Stimulated activated CD4-positive, alpha-beta T cell treated with anti-CD3 and anti-CD28 coated beads, Interleukin-12 subunit alpha, Interleukin-12 subunit beta, amount 100 ng/mL, for 4 hours (primary cell): ENCODE measurements around the gene FAM171A2.
"Not testable (repeated sequence)": the region's sequence is repeated elsewhere in the genome, so short reads cannot be mapped to it uniquely, and the experiment has no call there.

Experiments
- DNase-seq: peaks from one replicate; pipeline ENCODE4 v3.0.0-alpha.2; 2020

FAM171A2 gene

DNA sequence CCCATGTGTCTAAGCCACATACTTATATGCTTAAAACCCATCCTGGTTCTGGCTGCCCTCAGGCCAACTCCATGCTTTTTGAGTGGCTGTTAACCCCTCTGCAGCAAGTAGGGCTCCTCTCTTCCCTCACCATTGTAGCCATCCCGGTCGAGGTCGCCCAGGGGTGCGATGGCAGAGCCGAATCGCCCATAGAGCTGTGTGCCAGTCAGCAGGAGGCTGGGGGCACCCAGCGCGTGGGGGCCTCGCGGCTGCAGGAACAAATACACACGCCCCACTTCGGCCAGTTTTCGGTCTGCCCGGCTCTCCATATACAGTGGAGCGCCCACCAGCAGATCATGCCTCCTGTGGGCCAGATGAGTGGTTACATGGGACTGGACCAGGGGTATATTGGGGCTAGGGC, 19.7 kb upstream of the FAM171A2 start:
- no peak for DNase-seq

DNA sequence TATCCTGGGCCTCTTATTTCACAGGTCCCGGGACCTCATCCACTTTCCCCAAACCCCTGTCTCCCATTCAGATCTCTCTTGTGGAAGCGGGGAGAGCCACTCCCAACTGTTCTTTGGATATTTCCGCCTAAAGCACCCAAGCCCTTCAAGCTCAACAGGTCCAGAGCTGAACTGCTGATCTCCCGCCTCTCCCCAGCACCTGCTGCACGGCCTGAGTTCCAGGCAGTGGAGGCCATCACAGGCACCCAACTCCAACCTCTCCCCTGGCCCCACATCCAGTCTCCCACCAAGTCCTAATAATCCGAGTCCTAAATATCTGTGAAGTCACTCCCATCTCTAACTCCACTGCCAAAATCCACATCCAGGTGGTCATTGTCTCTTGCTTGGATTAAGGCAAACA, 19.3 kb upstream of the FAM171A2 start:
- DNase-seq = no peak

DNA sequence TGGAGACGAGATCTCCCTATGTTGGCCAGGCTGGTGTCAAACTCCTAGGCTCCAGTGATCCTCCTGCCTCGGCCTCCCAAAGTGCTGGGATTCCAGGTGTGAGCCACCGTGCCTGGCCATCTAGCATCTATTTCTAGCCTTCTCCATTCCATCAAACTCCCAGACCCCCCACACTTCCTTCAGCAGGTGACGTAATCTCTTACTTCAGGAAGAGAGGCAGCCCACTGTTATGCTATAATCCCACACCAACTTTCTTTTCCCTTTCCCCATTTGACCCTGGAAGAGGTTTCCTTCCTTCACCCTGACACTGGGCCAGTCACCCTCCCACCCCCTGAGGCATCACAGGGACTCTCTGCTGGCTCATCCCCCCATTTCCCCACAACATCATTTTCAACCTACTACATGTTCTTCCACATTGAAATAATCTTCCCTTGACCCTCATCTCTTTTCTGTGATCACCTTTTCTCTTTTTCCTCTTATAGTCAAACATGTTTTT, 18.2 kb upstream of the FAM171A2 start:
- DNase-seq = no peak

DNA sequence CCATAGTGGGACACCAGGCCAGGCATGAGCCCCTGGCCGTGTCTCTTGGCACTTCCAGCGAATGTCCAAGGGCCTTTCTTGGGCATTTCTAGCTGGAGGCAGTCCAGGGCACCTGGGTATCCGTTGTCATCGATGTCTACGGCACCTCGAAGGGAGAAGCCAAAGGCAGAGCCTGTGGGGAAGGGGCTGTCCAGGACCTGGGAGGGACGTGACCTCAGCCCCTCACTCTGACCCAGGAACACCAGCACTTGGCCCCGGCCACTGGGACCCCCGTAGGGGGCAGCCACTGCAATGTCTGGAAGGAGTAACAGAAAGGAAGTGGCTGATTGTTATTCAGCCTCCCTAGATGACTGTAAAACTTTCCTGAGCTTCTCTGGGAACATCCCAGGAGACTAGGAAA, 17.1 kb upstream of the FAM171A2 start:
- DNase-seq = no peak

DNA sequence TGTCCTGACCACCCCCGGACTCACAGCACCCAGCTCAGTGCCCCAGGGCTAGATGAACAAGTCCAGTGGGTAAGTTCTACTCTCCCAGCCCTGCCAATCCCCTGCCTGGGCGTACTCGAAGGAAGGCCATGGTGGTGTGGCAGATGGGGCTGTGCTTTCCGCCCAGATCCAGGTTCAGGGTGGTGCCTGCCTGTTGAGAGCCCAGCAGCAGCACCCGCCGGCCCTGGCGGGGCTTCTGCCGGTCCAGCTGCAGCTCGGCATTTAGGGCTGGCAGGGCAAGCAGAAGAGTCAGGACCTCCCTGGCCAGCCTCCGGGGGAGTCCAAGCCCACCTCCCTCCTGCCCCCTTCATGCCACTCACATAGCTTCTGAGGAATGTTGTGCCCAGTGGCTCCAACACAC, 16.2 kb upstream of the FAM171A2 start:
- no peak for DNase-seq

DNA sequence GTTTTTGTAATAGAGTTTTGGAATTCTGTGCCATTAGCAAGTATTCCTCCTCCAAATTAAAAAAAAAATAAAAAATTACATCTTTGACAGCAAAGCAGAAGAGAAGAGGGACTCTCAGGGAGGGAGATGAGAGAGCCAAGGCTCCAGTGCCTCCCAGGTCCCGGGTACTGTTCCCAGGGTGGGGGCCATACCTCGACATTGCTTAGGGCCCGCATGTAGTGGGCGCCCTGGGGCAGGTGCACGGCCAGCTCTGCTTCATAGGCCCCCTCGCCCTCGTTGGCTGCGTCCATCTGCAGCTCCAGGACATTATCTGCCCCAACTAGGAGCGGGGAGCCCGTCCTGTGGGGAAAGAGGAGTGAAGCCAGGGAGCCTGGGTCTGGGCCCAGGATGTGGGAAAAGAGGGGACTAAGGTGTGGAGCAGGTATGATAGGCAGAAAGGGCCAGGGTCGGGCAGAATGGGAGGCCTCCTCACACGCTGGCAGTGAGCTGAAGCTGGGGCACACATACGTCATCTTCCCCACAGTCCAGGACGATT, 14.6 kb upstream of the FAM171A2 start:
- DNase-seq = no peak

DNA sequence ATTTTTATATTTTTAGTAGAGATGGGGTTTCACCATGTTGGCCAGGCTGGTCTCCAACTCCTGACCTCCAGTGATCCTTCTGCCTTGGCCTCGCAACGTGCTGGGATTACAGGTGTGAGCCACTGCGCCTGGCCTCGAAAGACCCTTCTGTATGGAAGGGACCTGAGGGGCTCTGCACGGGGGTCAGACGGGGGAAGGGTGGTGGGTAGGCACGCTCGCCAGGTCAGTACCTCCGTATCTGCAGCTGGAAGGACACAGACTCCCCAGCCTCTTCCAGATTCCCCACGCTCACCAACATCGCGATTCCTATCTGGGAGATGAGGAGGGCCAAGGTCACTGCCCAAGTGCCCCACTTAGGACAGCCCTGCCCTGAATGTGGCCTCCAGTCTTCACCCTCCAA, 13.1 kb upstream of the FAM171A2 start:
- no peak for DNase-seq

DNA sequence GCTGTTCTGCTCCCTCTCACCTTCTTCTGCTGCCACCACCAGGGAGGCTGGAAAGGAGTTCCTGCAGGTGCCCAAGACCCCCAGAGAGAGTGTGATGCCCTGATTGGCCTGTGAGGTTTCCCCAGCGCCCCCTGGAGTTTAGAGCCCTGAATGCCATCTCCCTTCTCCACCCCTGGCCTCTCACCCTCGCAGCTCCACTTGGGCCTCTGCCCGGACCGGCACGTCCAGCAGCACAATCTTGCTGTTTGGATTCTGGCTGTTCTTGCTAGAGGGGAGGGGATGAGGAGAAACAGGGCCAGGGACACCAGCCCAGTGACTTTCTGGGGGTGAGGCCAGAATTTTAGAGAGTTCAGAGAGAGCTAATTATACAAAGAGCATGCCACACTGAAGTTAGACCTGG, 12.5 kb upstream of the FAM171A2 start:
- DNase-seq = no peak

DNA sequence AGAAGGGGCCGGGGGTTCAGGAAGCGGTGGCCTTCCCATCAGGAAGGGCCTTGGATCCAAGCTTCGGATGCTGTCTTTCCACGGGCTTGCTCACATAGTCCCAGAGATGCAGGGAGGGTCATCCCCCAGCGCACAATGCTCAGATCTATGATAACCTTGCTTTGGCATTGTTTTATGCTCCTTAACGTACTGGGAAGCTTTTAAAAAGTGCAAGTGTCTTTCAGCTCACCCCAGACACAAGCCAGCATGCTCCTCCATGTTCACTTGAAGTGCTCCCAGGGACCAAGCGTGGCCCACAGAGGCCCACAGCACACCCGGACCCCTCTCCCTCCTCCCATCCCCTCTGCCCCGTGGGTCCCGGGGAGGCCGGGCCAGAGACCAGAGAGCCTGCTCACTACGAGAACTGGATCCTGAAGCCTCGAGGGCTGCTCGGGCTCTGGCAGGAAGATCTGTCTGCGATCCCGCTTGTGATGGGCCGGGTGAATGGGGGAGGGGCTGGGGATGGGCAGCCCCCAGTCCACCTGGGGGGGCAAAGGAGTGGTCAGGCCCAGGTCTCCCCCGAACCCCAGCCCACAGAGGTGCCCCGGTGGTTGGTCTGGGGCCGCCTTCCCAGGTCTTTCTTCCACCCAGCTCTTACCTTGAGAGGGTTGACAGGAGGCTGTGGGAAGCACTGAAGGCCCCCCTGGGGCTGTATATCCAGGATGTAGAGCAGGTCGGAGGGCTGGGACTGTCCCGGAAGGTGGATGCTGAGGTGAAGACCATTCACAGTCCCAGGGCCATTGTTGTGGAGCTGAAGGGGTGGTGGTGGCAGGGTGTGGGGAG, 11.8 kb upstream of the FAM171A2 start:
- no peak for DNase-seq

DNA sequence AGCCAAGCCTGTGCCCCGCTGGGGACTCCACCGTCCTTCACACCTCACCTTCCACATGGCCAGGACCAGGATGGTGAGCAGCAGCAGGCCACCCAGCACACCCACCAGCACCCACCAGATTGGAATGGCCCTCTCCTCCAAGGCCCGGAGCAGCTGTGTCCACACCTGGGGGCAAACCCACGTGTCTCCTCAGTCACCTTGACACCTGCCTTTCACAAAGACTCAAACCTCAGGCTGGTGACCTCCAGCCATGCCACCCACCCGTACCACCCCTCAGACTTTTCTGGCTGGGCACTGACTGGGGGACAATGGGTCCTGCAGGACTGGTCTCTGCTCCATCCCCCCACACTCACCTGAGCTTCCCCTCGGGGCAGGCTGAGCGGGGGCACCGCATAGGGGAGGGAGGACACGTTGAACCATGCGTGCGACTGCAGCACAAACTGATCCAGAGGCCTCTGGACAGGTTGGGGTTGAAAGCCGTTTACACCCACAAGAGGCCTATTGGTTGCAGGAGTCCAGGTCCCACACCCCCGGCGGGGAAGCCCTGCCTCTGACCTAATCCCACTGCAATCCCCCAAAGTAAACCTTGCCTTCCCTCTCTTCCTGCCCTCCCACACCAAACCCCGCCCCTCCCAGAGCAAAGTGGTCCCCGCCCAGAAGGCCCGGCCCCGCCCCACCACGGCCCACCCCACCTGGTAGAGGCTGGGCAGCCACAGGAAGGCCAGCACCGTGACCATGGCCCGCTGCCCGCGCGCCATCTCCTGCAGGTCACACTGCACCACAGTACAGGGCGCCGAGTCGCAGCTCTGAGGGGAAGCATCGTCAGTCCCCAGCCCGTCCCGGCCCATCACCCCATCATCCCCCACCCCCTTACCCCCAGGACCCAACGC, 10.9 kb upstream of the FAM171A2 start:
- DNase-seq = no peak

DNA sequence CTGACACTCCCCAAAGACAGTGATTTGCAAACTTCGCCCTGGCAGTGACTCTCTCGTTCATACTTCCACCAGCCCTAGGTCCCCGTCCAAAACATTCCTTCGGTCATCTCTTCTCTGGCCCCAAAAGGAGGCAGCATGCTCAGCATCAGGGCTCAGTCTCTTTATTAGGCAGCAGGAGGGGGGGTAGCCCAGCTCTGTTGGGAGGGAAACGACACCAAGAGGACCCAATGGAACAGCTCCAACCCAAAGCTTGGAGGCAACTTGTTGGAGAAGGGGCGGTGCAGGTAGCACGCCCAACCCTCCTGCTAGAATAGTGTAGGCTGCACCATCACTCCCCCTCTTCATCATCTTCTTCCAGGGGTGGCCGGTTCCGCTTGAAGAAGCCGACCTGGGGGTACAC, 8.4 kb upstream of the FAM171A2 start:
- no peak for DNase-seq

DNA sequence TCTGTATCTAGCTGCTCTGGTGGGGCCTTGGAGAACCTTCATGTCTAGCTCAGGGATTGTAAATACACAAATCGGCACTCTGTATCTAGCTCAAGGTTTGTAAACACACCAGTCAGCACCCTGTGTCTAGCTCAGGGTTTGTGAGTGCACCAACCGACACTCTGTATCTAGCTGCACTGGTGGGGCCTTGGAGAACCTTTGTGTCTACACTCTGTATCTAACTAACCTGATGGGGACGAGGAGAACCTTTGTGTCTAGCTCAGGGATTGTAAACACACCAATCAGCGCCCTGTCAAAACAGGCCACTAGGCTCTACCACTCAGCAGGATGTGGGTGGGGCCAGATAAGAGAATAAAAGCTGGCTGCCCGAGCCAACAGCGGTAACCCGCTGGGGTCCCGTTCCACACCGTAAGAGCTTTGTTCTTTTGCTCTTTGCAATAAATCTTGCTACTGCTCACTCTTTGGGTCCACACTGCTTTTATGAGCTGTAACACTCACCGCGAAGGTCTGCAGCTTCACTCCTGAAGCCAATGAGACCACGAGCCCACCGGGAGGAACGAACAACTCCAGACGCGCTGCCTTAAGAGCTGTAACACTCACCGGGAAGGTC, 5.9 kb upstream of the FAM171A2 start:
- not testable (repeated sequence) for DNase-seq

DNA sequence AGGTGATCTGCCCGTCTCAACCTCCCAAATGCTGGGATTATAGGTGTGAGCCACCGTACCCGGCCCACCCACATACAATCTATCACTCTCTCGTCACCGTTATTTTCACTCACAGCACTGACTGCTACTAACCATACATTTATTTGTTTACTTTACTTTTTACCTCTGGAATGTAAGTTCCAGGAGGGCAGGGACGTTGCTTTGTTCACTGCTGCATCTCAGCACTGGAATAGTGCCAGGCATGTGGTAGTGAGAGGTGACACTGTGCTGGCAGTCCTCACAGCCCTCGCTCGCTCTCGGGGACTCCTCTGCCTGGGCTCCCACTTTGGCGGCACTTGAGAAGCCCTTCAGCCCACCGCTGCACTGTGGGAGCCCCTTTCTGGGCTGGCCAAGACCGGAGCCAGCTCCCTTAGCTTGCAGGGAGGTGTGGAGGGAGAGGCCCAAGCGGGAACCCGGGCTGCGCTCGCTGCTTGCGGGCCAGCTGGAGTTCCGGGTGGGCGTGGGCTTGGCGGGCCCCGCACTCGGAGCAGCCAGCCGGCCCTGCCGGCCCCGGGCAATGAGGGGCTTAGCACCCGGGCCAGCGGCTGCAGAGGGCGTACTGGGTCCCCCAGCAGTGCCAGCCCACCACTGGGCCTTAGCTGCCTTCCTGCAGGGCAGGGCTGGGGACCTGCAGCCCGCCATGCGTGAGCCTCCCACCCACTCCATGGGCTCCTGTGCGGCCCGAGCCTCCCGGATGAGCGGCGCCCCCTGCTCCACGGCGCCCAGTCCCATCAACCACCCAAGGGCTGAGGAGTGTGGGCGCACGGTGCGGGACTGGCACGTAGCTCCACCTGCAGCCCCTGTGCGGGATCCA, 5.0 kb upstream of the FAM171A2 start:
- DNase-seq = not testable (repeated sequence)

DNA sequence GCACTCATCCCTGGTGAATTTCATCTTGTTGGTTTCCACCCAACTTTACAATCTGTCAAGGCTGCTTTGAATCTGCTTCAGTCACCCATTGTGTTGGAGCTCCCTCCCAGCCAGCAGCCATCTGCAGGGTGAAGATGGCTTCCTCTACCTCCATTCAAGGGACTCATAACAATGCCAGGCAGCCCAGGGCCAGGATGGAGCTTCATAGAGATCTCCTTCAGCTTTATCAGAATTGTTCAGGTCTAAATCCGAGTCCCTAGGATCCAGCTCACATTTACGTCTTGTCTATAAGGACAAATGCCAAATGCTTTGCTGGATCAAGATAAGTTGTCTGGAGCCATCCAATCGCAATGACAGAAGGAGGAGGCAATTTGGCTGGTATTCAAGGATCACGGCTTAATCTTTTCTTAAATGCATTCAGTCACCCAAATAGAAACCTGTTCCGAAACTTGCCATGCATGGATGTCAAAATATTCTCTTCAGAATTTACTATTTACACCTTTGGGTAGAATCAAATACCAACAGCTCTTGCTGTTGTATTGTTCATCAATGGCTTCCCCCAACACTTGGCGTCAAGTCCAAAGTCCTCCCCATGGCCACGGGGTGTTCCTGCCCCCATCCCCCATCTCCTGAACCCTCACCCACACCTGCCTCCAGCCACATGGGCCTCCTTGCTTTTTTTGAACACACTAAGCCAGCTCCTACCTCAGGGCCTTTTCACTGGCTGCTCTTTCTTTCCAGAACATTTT, 3.8 kb upstream of the FAM171A2 start:
- DNase-seq = no peak

DNA sequence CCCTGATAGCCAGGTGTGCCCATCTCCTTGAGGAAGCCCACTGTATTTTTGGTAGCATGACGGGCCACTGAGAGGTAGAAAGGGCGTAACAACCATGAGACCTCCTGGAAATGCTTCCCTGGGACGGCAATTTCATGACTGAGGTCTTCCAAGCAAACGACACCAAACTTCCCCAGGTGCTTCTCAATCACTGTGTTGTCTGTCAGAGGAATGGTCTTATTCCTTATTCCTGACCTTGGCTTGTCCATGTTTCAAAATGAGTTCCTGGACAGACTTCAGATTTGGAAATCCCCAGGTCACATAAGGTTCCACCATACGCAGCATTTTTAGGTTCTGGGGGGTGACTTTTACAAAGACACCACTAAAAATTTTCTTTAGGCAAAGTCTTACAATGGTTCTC, 1.4 kb upstream of the FAM171A2 start:
- not testable (repeated sequence) for DNase-seq

DNA sequence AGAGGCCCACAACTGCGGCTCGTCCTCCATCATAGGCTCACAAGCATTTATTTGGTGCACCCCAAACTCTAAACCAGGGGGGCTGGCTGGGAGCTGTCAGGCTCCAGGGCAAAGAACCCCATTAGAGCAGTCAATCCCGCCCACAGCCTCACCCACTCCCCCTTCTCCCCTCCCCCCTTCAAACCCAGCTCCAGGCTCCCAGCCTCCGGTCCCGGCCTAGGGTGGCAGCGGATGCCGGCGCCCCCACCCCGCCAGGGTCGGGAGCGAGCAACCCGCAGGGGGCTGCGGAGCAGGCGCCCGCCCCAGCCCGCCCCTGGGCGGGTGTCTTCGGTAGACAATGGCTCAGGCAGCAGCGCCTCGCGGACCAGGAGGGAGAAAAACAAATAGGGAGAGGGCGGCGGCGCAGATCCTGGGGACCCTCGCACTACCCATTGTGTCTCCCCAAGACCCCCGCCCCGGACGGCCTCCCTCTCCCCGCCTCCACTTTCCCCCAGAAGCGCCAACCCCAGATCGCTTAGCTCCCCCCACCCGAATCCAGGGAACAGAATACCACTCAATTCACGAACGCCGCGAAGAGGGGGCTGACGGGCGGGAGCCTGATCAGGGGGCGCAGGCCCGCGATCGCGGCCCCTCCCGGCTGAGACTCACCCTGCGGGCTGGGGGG, 572 bp downstream of the FAM171A2 start:
- DNase-seq = no peak

DNA sequence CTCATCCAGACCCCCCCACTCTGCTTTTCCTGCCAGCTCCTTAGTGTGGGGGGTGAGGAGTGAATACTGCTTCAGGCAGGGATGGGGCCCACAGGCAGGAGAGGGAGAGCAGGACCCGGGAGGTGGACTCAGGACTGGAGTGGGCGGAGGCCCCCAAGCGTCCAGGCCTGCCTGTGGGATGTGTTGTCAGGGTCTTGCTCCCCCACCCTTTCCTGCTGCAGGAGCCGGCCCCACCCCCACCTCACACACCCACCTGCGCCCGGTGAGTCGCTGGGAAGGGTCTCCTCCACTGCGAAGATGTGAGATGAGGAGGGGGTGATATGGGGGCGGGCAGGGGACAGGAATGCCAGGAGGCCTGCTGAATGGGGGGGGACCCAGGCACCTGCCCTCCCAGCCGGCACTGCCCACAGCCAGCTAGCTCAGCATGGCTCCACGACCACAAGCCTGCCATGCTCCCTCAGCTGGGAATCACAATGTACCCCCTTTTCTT, 1.1 kb downstream of the FAM171A2 start:
- DNase-seq = no peak

DNA sequence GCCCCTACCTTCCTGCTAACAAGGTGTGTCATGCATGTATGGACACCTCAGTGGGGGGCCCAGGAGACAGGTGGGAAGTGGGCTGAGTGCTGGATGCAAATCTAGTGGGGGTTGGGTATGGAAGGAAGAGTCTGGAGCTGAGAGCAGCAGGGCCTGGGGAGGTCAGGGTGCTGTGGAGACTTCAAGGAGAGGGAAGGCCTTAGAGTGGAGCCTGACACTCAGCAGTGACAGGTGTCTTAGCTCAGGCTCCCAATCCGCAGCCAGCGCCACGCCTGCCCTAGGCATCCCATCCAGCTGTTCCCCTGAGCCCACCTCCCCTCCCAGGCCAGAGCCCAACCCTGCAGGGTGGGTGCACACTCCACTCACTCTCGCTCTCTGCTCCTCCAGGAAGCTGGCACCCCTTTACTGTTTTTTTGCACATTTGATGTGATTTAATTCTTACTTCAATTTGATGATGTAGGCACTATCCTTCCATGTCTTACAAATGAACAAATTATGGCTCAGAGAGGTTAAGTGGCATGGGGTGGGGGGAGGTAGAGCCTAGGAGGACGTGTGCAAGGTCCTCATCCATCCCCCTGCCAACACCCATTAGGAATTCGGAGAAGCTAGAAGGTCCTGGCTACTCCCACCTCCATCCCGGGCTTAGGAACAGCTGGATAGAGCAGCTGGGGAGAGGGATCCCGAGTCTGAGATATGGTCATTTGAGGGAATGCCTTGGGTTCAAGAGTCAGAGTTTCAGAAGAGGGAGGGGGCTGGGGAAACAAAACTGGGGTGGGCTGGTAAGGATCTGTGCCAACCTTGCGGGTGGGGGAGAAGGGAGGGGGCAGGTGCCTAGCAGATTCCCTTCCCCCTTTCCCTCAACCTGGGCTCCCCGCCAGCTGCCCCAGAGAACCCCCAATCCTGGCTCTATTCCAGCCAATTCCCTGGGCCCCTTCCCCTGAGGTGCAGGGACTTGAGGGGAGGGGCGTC, 2.1 kb downstream of the FAM171A2 start:
- no peak for DNase-seq

DNA sequence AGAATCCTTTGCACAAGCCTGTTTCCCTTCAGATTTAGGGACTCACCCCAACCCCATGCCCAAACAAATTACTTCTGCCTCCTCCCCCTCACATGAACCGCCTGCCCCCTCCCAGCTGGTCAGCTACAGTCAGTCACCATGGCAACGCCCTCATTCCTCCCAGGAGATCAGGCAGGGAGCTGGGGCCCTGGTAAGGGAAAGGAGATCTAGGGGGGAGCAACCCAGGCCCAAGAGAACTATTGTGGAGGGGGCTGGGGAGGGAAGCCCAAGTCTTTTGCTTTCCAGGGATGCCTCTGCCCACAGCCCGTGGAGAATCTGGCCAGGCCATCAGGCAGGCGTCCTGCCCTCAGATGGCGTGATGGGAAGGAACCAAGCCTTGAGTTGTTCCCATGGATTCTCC, 2.8 kb downstream of the FAM171A2 start:
- DNase-seq = no peak

DNA sequence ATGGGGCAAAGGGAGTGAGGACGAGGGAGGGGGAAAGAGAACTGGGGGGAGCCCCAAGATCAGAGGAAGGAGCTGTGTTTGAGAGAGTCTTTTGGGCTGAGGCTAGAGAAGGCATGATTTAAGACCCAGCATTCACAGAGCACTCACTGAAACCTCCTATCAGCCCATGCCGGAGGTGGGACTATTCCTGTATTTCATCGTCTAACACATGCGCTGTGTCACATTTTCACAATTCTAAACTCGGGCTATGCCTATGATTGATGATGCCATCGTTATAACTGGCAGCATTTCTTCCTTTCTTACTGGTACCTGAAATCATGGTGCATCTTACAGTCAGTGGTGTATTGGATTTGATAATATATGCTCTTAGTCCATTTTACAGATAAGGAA, 3.5 kb downstream of the FAM171A2 start:
- DNase-seq = no peak
